Measurements from ENCODE around the gene INAVA.

DNA sequence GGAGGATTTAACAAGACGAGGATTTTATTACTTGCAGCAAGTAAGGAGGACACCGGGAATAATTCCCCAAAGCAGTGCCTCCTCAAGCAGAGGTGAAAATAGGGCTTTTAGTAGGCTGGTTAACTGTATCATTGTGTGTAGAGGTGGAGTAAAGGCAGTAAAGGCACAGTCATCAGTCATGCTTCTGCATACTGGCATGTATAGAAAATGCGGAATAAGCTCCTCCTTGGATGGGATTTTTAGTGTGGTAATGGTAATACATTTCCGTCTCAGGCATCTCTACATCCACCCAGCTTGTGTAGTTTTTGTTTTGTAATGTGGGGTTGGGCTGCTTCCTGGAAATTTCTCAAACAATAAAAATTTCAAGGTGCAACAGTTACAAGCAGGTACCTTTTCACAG lies 49.3 kb upstream of the INAVA start:
- TF ChIP-seq, protein P1, sequence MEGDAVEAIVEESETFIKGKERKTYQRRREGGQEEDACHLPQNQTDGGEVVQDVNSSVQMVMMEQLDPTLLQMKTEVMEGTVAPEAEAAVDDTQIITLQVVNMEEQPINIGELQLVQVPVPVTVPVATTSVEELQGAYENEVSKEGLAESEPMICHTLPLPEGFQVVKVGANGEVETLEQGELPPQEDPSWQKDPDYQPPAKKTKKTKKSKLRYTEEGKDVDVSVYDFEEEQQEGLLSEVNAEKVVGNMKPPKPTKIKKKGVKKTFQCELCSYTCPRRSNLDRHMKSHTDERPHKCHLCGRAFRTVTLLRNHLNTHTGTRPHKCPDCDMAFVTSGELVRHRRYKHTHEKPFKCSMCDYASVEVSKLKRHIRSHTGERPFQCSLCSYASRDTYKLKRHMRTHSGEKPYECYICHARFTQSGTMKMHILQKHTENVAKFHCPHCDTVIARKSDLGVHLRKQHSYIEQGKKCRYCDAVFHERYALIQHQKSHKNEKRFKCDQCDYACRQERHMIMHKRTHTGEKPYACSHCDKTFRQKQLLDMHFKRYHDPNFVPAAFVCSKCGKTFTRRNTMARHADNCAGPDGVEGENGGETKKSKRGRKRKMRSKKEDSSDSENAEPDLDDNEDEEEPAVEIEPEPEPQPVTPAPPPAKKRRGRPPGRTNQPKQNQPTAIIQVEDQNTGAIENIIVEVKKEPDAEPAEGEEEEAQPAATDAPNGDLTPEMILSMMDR (IDR thresholded peaks at IDR 0.05; ENCODE audit: low read depth, low read length, missing input control) = no peak
- TF ChIP-seq, protein P2, sequence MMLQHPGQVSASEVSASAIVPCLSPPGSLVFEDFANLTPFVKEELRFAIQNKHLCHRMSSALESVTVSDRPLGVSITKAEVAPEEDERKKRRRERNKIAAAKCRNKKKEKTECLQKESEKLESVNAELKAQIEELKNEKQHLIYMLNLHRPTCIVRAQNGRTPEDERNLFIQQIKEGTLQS (IDR thresholded peaks at IDR 0.05) = no peak
- TF ChIP-seq, protein P3, sequence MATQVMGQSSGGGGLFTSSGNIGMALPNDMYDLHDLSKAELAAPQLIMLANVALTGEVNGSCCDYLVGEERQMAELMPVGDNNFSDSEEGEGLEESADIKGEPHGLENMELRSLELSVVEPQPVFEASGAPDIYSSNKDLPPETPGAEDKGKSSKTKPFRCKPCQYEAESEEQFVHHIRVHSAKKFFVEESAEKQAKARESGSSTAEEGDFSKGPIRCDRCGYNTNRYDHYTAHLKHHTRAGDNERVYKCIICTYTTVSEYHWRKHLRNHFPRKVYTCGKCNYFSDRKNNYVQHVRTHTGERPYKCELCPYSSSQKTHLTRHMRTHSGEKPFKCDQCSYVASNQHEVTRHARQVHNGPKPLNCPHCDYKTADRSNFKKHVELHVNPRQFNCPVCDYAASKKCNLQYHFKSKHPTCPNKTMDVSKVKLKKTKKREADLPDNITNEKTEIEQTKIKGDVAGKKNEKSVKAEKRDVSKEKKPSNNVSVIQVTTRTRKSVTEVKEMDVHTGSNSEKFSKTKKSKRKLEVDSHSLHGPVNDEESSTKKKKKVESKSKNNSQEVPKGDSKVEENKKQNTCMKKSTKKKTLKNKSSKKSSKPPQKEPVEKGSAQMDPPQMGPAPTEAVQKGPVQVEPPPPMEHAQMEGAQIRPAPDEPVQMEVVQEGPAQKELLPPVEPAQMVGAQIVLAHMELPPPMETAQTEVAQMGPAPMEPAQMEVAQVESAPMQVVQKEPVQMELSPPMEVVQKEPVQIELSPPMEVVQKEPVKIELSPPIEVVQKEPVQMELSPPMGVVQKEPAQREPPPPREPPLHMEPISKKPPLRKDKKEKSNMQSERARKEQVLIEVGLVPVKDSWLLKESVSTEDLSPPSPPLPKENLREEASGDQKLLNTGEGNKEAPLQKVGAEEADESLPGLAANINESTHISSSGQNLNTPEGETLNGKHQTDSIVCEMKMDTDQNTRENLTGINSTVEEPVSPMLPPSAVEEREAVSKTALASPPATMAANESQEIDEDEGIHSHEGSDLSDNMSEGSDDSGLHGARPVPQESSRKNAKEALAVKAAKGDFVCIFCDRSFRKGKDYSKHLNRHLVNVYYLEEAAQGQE (IDR thresholded peaks at IDR 0.05) = no peak
- TF ChIP-seq RAD21 (IDR thresholded peaks at IDR 0.05) = no peak

All from liver (tissue), 3 donors.